Midbrain (tissue), 1 donor: ENCODE data around the gene RBMS1.

ENCODE experiments used
- DNase-seq: peaks from one replicate; lab custom pipeline; 2025; lab: John Stamatoyannopoulos, UW

RBMS1 gene

GRCh38 chr2:160332318-160332717 lies 161.3 kb downstream of the RBMS1 start:
- no peak for DNase-seq

- DNase-seq, result no peak
These were observed 162.2 kb downstream of the RBMS1 start for GRCh38 chr2:160331258-160332025.

GRCh38 chr2:160328811-160329527 lies 164.6 kb downstream of the RBMS1 start:
- DNase-seq, result no peak

DNA sequence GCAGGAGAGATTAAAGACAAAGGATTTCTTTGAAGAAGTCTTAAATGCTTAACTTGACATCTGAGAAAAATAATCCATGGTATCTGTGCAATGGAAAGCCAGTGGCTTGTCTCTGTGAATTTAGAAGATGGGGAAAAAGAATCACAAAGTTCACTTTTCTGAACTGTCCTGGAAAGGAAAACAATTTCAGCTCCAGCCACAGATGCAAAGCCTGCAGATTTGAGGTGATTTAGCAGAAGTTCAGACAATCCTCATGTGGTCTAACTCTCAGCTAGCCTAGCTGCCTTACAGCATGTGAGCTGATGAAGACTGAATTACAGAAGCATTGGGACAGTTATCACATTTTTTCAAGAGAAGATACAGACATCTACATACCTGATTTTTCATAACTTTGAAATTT lies 166.8 kb downstream of the RBMS1 start:
- DNase-seq, result no peak

DNA sequence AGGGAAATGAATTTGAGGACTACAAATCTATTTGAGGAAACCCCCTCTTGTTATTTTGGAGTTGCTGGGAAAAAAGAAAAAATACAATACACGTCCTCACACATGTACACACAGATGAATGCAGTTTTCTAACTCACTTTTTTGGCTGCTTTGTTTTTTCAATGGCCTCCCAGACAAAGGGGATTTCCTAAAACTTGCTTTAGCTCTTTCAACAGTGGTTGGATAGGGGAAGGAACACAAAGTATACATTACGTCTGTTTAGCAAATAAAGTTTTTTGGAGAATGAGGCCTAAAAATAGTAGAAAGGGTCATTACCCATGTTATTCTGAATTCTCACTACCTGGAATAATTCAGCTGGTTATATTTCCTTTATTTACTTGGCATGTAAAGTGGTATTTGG lies 168.2 kb downstream of the RBMS1 start:
- DNase-seq, result no peak

DNA sequence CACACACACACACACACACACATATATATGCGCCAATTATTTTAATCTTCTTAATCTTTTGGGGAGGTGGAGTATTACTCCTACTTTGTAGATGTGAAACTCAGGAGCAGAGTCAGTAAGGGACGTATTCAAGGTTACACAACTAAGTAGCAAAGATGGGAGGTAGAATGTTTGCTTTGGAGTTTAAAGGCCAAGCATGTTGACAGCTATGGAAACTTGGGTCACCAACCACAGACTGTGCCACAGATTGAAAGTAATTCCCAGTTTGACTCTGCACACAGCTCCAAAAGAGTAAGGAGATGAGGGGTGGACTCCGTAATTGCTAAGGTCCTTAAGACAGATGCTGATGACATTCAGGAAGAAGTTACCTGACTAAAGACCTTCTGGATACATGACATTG lies 168.7 kb downstream of the RBMS1 start:
- DNase-seq, result no peak

- DNase-seq, result no peak
These were observed 169.3 kb downstream of the RBMS1 start for GRCh38 chr2:160324161-160324800.

DNA sequence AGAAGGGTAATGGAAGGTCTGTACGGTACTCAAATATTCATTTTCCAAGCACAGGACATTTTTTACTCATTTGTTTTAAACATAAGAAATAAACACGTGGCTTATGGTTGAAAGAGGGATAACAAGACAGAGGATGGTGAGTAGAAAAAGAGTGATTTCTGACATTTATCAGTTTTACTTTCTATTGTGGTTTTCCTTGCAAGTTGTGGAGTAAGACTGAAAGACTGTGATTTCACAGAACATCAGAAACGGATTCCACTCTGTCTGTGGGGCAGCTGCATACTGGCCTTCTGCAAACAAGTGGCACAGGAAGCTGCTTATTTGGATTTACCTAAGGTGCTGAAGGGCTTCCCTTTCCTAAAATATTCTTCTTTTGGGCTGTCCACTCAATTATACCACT lies 171.3 kb downstream of the RBMS1 start:
- DNase-seq, result no peak

- DNase-seq, result no peak
These were observed 172.6 kb downstream of the RBMS1 start for GRCh38 chr2:160321006-160321405.

GRCh38 chr2:160319700-160320099 lies 173.9 kb downstream of the RBMS1 start:
- no peak for DNase-seq

- no peak for DNase-seq
These were observed 175.4 kb downstream of the RBMS1 start for GRCh38 chr2:160318218-160318617.

- no peak for DNase-seq
These were observed 176.2 kb downstream of the RBMS1 start for GRCh38 chr2:160317181-160318099.

- DNase-seq, result no peak
These were observed 178.3 kb downstream of the RBMS1 start for GRCh38 chr2:160315337-160315736.

- DNase-seq, result no peak
These were observed 183.3 kb downstream of the RBMS1 start for GRCh38 chr2:160310118-160310828.

DNA sequence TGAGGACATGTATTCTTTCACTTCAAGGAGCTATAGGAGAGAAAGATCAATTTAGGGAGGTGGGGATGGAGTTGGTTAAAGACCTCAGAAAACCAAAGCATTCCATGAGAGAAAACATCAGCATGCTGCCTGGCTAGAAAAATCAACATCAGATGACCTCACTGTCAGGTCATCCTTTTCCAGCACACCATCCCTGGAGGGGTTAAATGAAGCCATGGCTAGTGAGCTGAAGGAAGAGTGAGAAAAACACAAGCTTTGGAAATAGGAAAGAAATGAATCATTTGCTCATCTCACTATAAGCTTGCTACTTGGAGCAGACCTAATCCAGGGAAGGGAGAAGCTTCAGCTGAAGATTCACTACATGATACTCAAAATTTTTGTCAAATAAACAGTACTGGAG lies 184.0 kb downstream of the RBMS1 start:
- no peak for DNase-seq

- DNase-seq, result no peak
These were observed 184.7 kb downstream of the RBMS1 start for GRCh38 chr2:160308915-160309314.

DNA sequence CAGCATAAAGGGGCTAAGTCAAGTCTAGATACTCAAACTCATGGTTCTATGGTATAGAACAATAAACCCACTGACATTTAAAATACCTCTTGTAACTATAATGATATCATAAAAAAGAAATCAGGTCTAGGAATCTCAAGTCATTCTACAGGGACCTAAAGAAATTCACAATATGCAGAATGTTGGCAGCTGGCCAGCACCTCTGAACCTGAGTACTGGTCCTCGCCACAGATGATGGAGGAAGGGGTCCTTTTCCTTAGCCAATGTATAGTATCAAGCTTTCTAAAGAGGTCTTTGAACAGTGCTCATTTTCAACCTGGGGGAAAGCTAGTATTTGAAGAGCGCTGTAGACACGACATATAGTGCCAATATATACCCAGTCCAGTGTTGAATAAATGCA lies 185.1 kb downstream of the RBMS1 start:
- DNase-seq, result no peak

DNA sequence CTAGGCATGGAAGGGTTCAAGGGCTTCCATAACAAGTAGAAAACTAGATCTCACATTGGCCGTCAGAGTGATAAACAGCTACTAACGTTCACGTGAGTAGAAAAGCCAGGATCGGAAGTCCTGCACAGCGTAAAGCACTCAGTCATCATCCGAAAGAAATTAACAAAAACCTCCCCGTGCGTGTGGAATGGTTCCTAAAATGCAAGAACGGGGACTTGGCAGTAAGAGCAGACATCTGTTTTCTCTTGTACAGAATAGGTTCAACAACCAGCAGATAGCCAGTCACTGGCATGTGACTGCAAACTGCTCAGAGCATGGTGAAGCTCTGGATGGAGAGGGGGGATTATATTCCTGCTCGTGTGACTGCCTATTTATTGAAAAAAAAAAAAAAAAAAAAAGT lies 186.6 kb downstream of the RBMS1 start:
- DNase-seq, result no peak

DNA sequence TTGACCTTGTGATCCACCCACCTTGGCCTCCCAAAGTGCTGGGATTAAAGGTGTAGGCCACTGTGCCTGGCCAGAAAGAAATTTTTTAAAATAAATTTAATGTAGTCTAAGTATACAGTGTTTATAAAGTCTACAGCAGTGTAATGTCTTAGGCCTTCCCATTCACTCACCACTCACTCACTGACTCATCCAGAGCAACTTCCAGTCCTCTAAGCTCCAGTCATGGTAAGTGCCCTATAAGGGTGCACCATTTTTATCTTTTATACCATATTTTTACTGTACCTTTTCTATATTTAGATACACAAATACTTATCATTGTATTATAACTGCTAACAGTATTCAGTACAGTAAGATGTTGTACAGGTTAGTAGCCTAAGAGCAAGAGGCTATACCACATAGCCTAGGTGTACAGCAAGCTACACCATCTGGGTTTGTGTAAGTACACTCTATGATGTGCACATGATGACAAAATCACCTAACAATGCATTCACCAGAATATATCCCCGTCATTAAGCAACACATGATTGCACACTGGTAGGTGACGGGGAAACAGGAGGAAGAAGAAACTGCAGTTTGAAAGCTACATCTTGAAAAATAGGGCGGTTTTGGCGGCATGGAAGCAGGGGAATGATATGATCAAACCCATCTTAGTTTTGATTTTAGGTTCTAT lies 188.4 kb downstream of the RBMS1 start:
- no peak for DNase-seq

DNA sequence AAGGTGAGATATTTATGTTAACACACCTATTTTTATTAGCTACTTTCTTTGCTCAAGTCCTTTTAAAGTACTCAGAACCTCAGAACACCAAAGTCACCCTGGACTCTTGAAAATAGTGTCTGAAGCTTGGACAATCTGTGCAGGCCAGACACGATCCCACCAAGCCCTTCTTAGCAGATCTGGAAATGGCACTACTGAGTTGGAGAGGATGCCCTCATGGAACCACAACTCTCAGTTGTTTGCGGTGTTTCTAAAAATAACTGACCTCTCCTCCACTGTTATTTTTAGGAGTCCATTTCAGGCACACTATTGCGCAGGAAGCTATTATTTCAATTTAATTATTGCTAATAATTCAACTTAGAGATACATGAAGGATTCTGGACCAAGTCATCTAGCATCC lies 190.1 kb downstream of the RBMS1 start:
- no peak for DNase-seq

- DNase-seq, result no peak
These were observed 190.5 kb downstream of the RBMS1 start for GRCh38 chr2:160303076-160303475.
